Heart left ventricle (tissue), 16 donors: Measurements from ENCODE around the gene FKBP11. TPM values are rescaled to one million over a fixed set of nuclear protein-coding genes. Genes with fewer than 3 reads are reported as not detected.

Experiments
- ATAC-seq, 4 donors: fragments of 200-7000 bp; cut with Tn5 transposase; one replicate each; pipeline ENCODE4 v1.9.1; 2020 to 2022; ENCODE audit warnings: moderate library complexity in 4 of 4, mild to moderate bottlenecking in 3 of 4, moderate number of reproducible peaks in 1 of 4
- DNase-seq, 5 donors: peaks; one replicate each; pipeline ENCODE4 v3.0.0-alpha.2; 2020
- H3K27ac ChIP-seq, 12 donors: fragments of 200-600 bp; sonication (generic) in 4 of 12; one replicate each; pipeline versions ENCODE4 v1.5.0 to v1.8.0; 2016 to 2022; ENCODE audit warnings: mild to moderate bottlenecking in 2 of 12
- H3K27me3 ChIP-seq, 9 donors: fragments of 200-600 bp; sonication (generic) in 2 of 9; one replicate each; pipeline versions ENCODE4 v1.5.1 to v1.8.0; 2016 to 2022; ENCODE audit warnings: mild to moderate bottlenecking in 3 of 9
- H3K36me3 ChIP-seq, 9 donors: fragments of 200-600 bp; sonication (generic) in 2 of 9; one replicate each; pipeline versions ENCODE4 v1.5.0 to v1.8.0; 2018 to 2022; ENCODE audit warnings: mild to moderate bottlenecking in 2 of 9
- H3K4me1 ChIP-seq, 12 donors: fragments of 200-600 bp; sonication (generic) in 4 of 12; one replicate each; pipeline versions ENCODE4 v1.5.0 to v1.8.0; 2016 to 2022; ENCODE audit warnings: mild to moderate bottlenecking in 3 of 12
- H3K4me3 ChIP-seq, 12 donors: fragments of 200-600 bp; sonication (generic) in 4 of 12; one replicate each; pipeline versions ENCODE4 v1.5.0 to v1.8.0; 2017 to 2022; ENCODE audit warnings: mild to moderate bottlenecking in 9 of 12, moderate library complexity in 4 of 12
- H3K9me3 ChIP-seq, 12 donors: fragments of 200-600 bp; sonication (generic) in 4 of 12; one replicate each; pipeline versions ENCODE4 v1.5.0 to v1.8.0; 2016 to 2022; ENCODE audit warnings: mild to moderate bottlenecking in 1 of 12
- CTCF ChIP-seq, 12 donors: fragments of 200-600 bp; sonication (generic) in 4 of 12; IDR thresholded peaks; one replicate each; pipeline versions ENCODE4 v1.5.0 to v1.8.0; 2018 to 2022; ENCODE audit warnings: antibody characterized with exemption in 12 of 12, mild to moderate bottlenecking in 5 of 12
- POLR2A ChIP-seq, 2 donors: fragments of 450-650 bp; IDR thresholded peaks; one replicate each; pipeline ENCODE4 v1.6.1; 2017; ENCODE audit warnings: antibody characterized with exemption in 2 of 2, mild to moderate bottlenecking in 2 of 2, moderate library complexity in 2 of 2
- WGBS, 4 donors: extraction: QIAGEN DNeasy Blood & Tissue Kit in 2 of 4; methylation state at CpG; one replicate each; pipeline versions ENCODE4 v1.1.5 to v1.1.7; 2013 to 2018; 5-methylcytosine and 5-hydroxymethylcytosine counted together
- intact Hi-C, 10 donors: fragments of 100-400 bp; cut with DNase I; formaldehyde crosslinking; loops; one replicate each; pipeline versions ENCODE4 v1.11.1 to v1.14.2; 2022
- polyA plus RNA-seq, 2 donors: library from polyadenylated mRNA; stranded (reverse); fragments of 200-250 nt; gene quantifications; one replicate each; pipeline ENCODE4 v1.2.3, GENCODE V29; 2013
- total RNA-seq, 9 donors: library from RNA; depleted of rRNA in 2 of 9; stranded (reverse); fragments of >200 nt in 2 of 9; fragmentation: NEBNext Ultra II Directional in 3 of 9; extraction: Animal tissue kit (Norgen Biotek cat#: 25700) in 3 of 9; gene quantifications; one replicate each; pipeline versions ENCODE4 v1.1.0 to v1.2.4, GENCODE V29; 2016 to 2023
- donor health status: ischemic (EF 13 %, LVEDD 7.1; RV severe dilation, severe dysfunction).
- donor health status: healthy with polysubstance abuse.
- donor health status: DM: no; HTN: yes; CAD: no.
- donor health status: DM: no; HTN: no; CAD: no.
- donor health status: ischemic (EF 25% LVEDD 6.9; RV normal size, moderate dysfunction).
- donor health status: ischemic (EF 25% LVEDD 5.7; RV mildly dilated, moderate dysfunction).
- donor health status: healthy.
- donor health status: DM: yes; HTN: yes; CAD: no.
- donor health status: ischemic (EF 35%, LVEDD 5.7; RV mildly dilated, moderate dysfunction).
- donor health status: nonischemic (EF 11% LVEDD 7.7; RV severe dilation, severe dysfunction).
- donor health status: DM: yes; HTN: yes; CAD: no.
- donor health status: PGD.
- donor health status: ischemic (EF 29% LVEDD 5.4; RV normal size, mild dysfunction).
- donor health status: nonischemic (EF 23%, LVEDD 6.1; RV moderate dilation, normal function).

The FKBP11 gene
- total and polyA plus RNA-seq, 11 donors = 1.6 to 28.1 (median 5.5) TPM

- intact Hi-C loops = no loop called here
- H3K9me3 ChIP-seq = no peaks in the 10 kb centered on the region
- H3K4me1 ChIP-seq = peaks cover 0 to 8% (median 4%) of the 10 kb centered on the region in 12 donors
- 91 to 96% (median 93%) methylated on average over 1 of the region's 1 CpG for WGBS, 4 donors
- TF ChIP-seq POLR2A (IDR thresholded peaks at IDR 0.05) = no peak
- TF ChIP-seq CTCF (IDR thresholded peaks at IDR 0.05) = no peak
- no peak for ATAC-seq
- DNase-seq = no peak
- H3K27me3 ChIP-seq = no peaks in the 10 kb centered on the region
- peaks cover 0 to 58% (median 36%) of the 10 kb centered on the region in 9 donors for H3K36me3 ChIP-seq
- no peak overlapping the region for H3K4me3 ChIP-seq
- no peak overlapping the region for H3K27ac ChIP-seq
These were observed 4.3 kb upstream of the FKBP11 start for GRCh38 chr12:48929551-48929950.

- no peaks in the 10 kb centered on the region for H3K27me3 ChIP-seq
- no peak for TF ChIP-seq POLR2A (IDR thresholded peaks at IDR 0.05)
- no peak for TF ChIP-seq CTCF (IDR thresholded peaks at IDR 0.05)
- peaks cover 0 to 38% (median 16%) of the 10 kb centered on the region in 9 donors for H3K36me3 ChIP-seq
- H3K4me3 ChIP-seq = no peak overlapping the region
- DNase-seq (no peak), ATAC-seq (no peak)
- H3K4me1 ChIP-seq = peaks cover 0 to 17% (median 6%) of the 10 kb centered on the region in 12 donors
- intact Hi-C loops = no loop called here
- no peaks in the 10 kb centered on the region for H3K9me3 ChIP-seq
- WGBS, 4 donors = 93 to 99% (median 96%) methylated on average over 2 of the region's 2 CpGs
- no peak overlapping the region for H3K27ac ChIP-seq
These were observed 2.0 kb upstream of the FKBP11 start for GRCh38 chr12:48927261-48927660.

GRCh38 chr12:48924617-48925303, 532 bp downstream of the FKBP11 start:
- Histone ChIP-seq H3K4me1 (peaks cover 0 to 17% (median 6%) of the 10 kb centered on the region in 12 donors), H3K4me3 (peak overlapping the region; percentile 42 to 96 (median 83)), H3K36me3 (peaks cover 0 to 19% (median 0%) of the 10 kb centered on the region in 9 donors), H3K27me3 (no peaks in the 10 kb centered on the region), H3K27ac (peak overlapping the region in 5 of 12 donors; percentile 24 to 77 (median 58)), H3K9me3 (no peaks in the 10 kb centered on the region)
- intact Hi-C loops = loop anchor here in 1 of 10 donors (5.0 kb wide), 1 partner anchor 63 kb away; no protein-coding TSS in a partner anchor
- peak; percentile 27 to 78 (median 34) for DNase-seq
- peak; percentile 45 to 79 (median 72) for ATAC-seq
- TF ChIP-seq CTCF (IDR thresholded peaks at IDR 0.05) (peak in 11 of 12 donors; percentile 12 to 58 (median 42)), POLR2A (IDR thresholded peaks at IDR 0.05) (no peak)
- 1 to 3% (median 2%) methylated on average over 11 to 43 of the region's 43 CpGs for WGBS, 4 donors

GRCh38 chr12:48923117-48923516, 2.2 kb downstream of the FKBP11 start:
- Histone ChIP-seq H3K27ac (no peak overlapping the region), H3K36me3 (peaks cover 0 to 9% (median 0%) of the 10 kb centered on the region in 9 donors), H3K4me1 (peaks cover 0 to 24% (median 6%) of the 10 kb centered on the region in 12 donors), H3K27me3 (no peaks in the 10 kb centered on the region), H3K4me3 (no peak overlapping the region), H3K9me3 (no peaks in the 10 kb centered on the region)
- ATAC-seq (no peak), DNase-seq (no peak)
- intact Hi-C loops = loop anchor here in 1 of 10 donors (5.0 kb wide), 1 partner anchor 64 kb away; no protein-coding TSS in a partner anchor
- WGBS, 4 donors = 89 to 92% (median 91%) methylated on average over 3 of the region's 3 CpGs
- TF ChIP-seq CTCF (IDR thresholded peaks at IDR 0.05) (no peak), POLR2A (IDR thresholded peaks at IDR 0.05) (no peak)
